HG03520 (cell line): ENCODE results near the gene PML.
"Not testable (repeated sequence)": the region's sequence is repeated elsewhere in the genome, so short reads cannot be mapped to it uniquely, and the experiment has no call there.

Experiments
- ATAC-seq: cut with Tn5 transposase; IDR thresholded peaks from one replicate; pipeline ENCODE4 v1.9.1; 2021; ENCODE audit warnings: mild to moderate bottlenecking, moderate library complexity; ENCODE audit not compliant: unreplicated experiment

The PML gene

GRCh38 chr15:74053941-74054529, 59.5 kb downstream of the PML start:
- peak; percentile 63 for ATAC-seq

GRCh38 chr15:74055804-74056203, 61.3 kb downstream of the PML start:
- no peak for ATAC-seq

GRCh38 chr15:74056330-74056729, 61.8 kb downstream of the PML start:
- not testable (repeated sequence) for ATAC-seq

- ATAC-seq = not testable (repeated sequence)
Measured at GRCh38 chr15:74059050-74059833, 64.7 kb downstream of the PML start.

- ATAC-seq = no peak
Measured at GRCh38 chr15:74060251-74060650, 65.7 kb downstream of the PML start.

- no peak for ATAC-seq
Measured at GRCh38 chr15:74062236-74062635, 67.7 kb downstream of the PML start.

- ATAC-seq = no peak
Measured at GRCh38 chr15:74062671-74063070, 68.2 kb downstream of the PML start.

- ATAC-seq = not testable (repeated sequence)
Measured at GRCh38 chr15:74063425-74064146, 69.1 kb downstream of the PML start.

- ATAC-seq = not testable (repeated sequence)
Measured at GRCh38 chr15:74064183-74064582, 69.7 kb downstream of the PML start.

GRCh38 chr15:74064822-74065221, 70.3 kb downstream of the PML start:
- ATAC-seq = not testable (repeated sequence)

- not testable (repeated sequence) for ATAC-seq
Measured at GRCh38 chr15:74065684-74066411, 71.3 kb downstream of the PML start.

GRCh38 chr15:74071645-74072044, 77.1 kb downstream of the PML start:
- ATAC-seq = not testable (repeated sequence)

- not testable (repeated sequence) for ATAC-seq
Measured at GRCh38 chr15:74072132-74072531, 77.6 kb downstream of the PML start.

- ATAC-seq = not testable (repeated sequence)
Measured at GRCh38 chr15:74072614-74073337, 78.3 kb downstream of the PML start.

- not testable (repeated sequence) for ATAC-seq
Measured at GRCh38 chr15:74075781-74076180, 81.3 kb downstream of the PML start.

- not testable (repeated sequence) for ATAC-seq
Measured at GRCh38 chr15:74082450-74082849, 87.9 kb downstream of the PML start, which contains the start of gene GOLGA6A. Gene GOLGA6A, minus strand, starts transcription at chr15:74082550. Its CDS starts 41 bp downstream, at chr15:74082509.

- ATAC-seq = not testable (repeated sequence)
Measured at GRCh38 chr15:74094567-74094966, 100.1 kb downstream of the PML start.

GRCh38 chr15:74095610-74096009, 101.1 kb downstream of the PML start:
- ATAC-seq = not testable (repeated sequence)

GRCh38 chr15:74096753-74097474, 102.4 kb downstream of the PML start:
- not testable (repeated sequence) for ATAC-seq
